Endothelial cell of umbilical vein (primary cell): ENCODE data around the gene RPS19BP1. TPM values are rescaled to one million over a fixed set of nuclear protein-coding genes. Genes with fewer than 3 reads are reported as not detected.

Experiments used
- polyA plus RNA-seq, 4 experiments: library from polyadenylated mRNA; depleted of rRNA in 3 of 4; stranded (reverse) in 3 of 4; unstranded in 1 of 4; fragments of >200 nt; gene quantifications; 2 replicates each; pipeline versions ENCODE4 v1.2.1 to v1.2.3, GENCODE V29; 2011 to 2012; ENCODE audit warnings: missing spikeins in 1 of 4
- total RNA-seq: library from RNA; stranded (reverse); gene quantifications from 2 replicates; pipeline ENCODE4 v1.2.3, GENCODE V29; 2021

The RPS19BP1 gene
- total and polyA plus RNA-seq, 2 donors (not counting 3 experiments of a cell fraction or from before 2014, with no cell fraction given), result 66.6 to 84.3 TPM

Other genes with a start within 250 kb of the RPS19BP1 start
- gene RPL3, start 213.1 kb downstream of the RPS19BP1 start, total RNA-seq, result 1,954 and 2,068 TPM in 2 replicates
- gene RPL3, start 213.1 kb downstream of the RPS19BP1 start, polyA plus RNA-seq, result 3,568 and 4,065 TPM in 2 replicates
- 3.7 and 3.8 TPM in 2 replicates for gene SYNGR1, start 182.8 kb downstream of the RPS19BP1 start, total RNA-seq
- gene SYNGR1, start 182.8 kb downstream of the RPS19BP1 start, polyA plus RNA-seq, result 10.2 and 16.5 TPM in 2 replicates
- gene TAB1, start 133.0 kb downstream of the RPS19BP1 start, total RNA-seq, result 18.5 and 22.8 TPM in 2 replicates
- gene TAB1, start 133.0 kb downstream of the RPS19BP1 start, polyA plus RNA-seq, result 29.3 and 31.6 TPM in 2 replicates
- not detected in 2 replicates for gene MGAT3, start 75.7 kb downstream of the RPS19BP1 start, total RNA-seq
- not detected in 2 replicates for gene MGAT3, start 75.7 kb downstream of the RPS19BP1 start, polyA plus RNA-seq
- 24.7 and 31.1 TPM in 2 replicates for gene MIEF1, start 30.5 kb downstream of the RPS19BP1 start, total RNA-seq
- gene MIEF1, start 30.5 kb downstream of the RPS19BP1 start, polyA plus RNA-seq, result 14.2 and 14.8 TPM in 2 replicates
- gene ATF4, start 12.2 kb downstream of the RPS19BP1 start, total RNA-seq, result 312 and 324 TPM in 2 replicates
- 581 and 668 TPM in 2 replicates for gene ATF4, start 12.2 kb downstream of the RPS19BP1 start, polyA plus RNA-seq
- not detected in 2 replicates for gene CACNA1I, start 38.0 kb upstream of the RPS19BP1 start, total RNA-seq
- 0.02 TPM in 1 of 2 replicates, not detected in the other for gene CACNA1I, start 38.0 kb upstream of the RPS19BP1 start, polyA plus RNA-seq